Fibroblast of skin of right biceps (primary cell): ENCODE data around the gene PDIA3.
"Not testable (repeated sequence)": the region's sequence is repeated elsewhere in the genome, so short reads cannot be mapped to it uniquely, and the experiment has no call there.

Source experiments
- DNase-seq: peaks from one replicate; pipeline ENCODE4 v3.0.0-alpha.2; 2013

The PDIA3 gene

DNA sequence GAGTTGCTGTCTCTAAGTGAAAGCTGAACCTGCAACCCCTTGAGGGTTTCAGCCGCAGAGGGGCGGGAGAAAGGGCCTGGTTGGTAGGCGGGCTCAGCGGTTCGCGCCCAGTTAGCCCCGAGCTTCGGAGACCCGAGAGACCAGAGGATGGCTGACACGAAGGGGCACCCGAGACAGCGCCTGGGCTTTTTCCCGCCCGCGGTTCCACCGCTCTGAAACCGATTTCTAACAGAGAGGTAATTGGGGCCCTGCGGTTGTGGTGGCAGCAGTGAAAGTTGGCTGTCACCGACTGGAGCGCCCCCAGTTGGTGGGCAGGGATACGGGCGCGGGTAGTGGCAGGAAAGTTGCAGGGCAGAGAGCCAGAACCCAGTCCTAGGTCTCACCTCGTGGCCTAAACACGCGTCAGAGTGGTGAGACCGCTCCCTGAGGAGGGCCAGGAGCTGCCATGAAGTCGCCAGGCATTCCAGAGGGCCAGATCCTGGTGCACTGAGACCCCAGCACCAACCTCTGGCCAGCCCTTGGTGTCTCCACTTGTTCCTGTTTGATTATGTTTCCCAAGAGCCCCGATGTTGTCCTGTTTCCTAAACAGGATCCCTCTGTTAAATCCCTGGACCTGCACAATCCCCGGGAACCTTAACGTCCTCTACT is 31.2 kb downstream of the PDIA3 start:
- peak; percentile 67 for DNase-seq

DNA sequence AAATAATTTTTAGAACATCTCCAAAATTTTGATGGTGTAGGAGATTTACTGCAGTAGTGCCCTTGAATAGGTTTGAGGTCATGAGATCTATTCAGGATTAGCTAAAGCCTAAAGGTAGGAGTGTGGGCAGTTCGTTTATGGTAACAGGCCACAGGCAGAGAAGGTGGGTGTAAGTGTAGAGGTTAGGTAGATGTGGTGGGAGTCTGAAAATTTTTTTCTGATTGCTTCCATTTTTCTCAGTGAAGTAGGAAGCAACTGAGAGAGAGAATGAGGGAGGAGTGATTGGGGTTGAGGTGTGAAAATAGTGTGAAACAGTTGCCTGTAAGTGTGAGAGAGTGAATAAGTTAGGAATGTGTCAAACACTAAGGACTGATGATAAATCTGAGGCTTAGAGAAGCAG is 32.8 kb downstream of the PDIA3 start:
- no peak for DNase-seq

GRCh38 chr15:43789409-43789808 is 43.2 kb downstream of the PDIA3 start:
- DNase-seq = no peak

GRCh38 chr15:43791993-43792760 is 45.9 kb downstream of the PDIA3 start, which contains the start of gene SERF2:
Gene SERF2, plus strand, starts transcription at chr15:43792320. Its CDS starts 57 bp downstream, at chr15:43792377.
- DNase-seq = peak; percentile 100

DNA sequence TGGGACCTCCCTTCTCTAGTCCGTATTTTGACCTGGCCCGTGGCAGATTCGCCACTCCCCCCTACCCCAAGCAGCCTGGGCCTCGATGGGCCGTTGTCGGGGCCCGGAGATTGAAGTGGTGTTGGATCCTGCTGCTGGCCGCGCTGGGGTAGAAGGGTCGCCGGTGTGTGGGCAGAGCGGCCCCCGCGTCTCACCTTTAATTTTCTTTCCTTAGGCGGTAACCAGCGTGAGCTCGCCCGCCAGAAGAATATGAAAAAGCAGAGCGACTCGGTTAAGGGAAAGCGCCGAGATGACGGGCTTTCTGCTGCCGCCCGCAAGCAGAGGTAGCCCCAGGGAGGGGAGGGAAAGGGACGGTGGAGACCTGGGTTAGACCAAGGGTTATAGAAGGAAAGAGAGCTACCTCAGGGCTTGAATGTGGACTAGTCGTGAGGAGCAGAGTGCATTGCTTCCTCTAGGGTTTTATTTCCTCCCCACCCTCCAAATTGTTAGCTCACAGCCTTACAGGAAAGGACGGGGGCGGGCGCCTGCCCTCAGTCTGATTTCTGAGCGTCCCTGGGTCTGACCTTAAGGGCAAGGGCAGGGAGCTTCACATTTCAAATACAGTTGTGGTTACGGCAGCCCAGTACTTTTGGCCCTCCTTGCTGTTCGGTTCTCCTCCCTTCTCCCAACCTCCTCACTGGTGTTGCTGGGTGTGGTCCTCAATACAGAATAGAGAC is 46.7 kb downstream of the PDIA3 start:
- peak; percentile 52 for DNase-seq

- DNase-seq = no peak
Measured at GRCh38 chr15:43793647-43794046, 47.4 kb downstream of the PDIA3 start.

DNA sequence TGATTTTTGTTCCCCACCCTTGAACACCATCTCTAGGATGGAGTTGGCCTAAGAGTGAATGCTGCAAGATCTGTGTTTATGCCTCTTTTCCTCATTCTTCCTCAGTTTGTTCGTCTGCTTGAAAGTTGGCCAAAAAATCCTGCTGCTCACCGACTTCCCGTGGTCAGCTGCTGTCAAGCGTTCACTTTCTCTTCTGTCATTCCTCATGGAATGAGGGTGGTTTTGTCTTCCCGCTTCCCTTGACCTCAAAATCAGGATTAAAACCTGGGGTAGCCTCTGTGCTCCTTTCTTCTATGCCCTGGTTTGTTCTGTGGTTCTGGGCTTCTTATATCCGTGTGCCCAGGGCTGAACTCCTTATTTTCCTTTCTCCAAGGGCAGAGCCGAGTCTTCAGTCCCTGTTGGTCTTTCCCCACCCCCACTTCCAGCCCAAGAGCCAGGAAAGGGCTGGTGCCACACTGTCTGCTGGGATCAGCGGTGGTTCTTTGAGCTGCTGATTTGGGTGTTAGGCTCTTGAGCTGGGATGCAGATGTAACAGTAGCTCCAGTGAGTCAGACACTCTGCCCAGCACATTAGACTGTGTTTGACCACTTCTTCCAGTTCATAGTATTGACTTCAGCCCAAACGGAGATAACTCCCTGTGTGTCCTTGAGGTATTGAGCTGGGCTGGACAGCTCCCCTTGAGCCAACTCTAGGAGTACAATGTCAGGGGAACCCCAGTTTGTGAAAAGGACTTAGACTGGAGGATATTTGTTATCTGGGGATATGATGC is 48.2 kb downstream of the PDIA3 start:
- DNase-seq = peak; percentile 70

GRCh38 chr15:43795197-43795596 is 49.0 kb downstream of the PDIA3 start:
- no peak for DNase-seq

DNA sequence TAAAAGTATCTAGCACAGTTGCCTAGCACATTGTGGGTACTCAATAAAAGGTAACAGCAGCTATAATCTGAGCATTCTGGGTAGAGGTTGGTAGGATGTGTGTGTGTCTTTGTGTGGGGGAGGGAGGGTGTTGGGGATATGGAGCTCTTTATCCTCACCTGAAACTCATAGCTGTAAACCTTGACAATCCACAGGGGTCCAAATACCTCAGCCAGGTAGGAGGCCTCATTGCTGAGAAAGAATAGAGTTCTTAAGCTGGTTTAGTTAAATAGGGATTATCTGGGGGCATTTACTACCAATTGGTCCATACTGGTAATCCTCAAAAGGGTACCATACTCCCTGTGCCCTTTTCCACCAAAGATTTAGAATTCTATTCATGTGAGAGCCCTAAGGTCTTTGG is 49.8 kb downstream of the PDIA3 start:
- DNase-seq = no peak

DNA sequence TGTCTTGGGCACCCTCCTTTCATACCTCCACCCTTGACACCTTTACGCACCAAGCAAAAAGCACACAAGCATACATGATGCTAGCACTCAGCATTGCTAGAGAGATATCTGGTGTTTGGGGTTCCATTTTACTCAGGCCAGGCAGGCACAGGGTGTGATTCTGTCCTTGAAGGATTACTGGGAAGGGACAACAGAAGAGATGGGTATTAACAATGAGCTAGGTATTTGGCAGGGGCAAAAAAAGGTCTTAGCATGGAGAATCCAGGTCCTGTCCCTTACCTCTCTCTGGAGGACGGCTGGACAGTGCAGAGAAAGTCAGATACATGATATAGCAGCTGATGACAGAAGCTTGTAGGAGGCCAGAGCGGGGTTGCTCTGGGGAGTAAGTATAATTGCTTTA is 50.3 kb downstream of the PDIA3 start:
- DNase-seq = no peak

DNA sequence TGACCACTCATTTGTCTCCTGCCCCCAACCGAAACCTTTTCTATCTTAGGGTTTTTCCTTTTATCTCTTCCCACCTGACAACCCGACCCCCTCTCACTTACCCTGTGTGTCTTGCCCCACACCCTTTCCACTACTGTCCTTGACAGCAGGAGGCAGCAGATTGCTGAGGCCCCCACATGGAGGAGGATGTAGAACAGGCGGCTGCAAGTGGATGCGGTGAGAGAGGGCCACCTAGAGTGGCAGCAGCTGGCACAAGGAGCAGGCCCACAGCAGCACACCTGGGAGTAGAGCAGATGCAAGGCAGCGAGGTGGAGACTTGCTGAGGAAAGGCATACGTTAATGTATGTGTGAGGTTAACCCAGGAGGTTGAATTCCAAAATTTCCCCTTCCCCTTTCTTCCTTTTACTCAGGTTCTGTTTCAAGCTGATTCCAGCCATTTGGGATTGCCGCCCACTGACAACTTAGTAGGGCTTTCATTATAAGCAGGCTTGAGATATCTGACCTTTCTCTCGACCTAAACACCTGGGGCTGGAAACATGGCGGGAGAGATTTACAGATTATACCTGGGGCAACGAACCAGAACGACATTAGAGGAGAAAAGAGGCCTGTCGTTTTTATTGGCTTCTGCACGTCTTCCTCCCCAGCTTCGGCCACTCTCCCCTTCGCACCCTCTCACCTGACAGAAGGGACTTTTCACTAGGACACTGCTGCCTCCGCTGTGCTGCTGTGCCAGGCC is 53.1 kb downstream of the PDIA3 start:
- no peak for DNase-seq

GRCh38 chr15:43799945-43800285 is 53.7 kb downstream of the PDIA3 start, which contains the start of gene SERINC4:
Gene SERINC4, minus strand, starts transcription at chr15:43800220. Its CDS starts 234 bp downstream, at chr15:43799986.
- DNase-seq = no peak

DNA sequence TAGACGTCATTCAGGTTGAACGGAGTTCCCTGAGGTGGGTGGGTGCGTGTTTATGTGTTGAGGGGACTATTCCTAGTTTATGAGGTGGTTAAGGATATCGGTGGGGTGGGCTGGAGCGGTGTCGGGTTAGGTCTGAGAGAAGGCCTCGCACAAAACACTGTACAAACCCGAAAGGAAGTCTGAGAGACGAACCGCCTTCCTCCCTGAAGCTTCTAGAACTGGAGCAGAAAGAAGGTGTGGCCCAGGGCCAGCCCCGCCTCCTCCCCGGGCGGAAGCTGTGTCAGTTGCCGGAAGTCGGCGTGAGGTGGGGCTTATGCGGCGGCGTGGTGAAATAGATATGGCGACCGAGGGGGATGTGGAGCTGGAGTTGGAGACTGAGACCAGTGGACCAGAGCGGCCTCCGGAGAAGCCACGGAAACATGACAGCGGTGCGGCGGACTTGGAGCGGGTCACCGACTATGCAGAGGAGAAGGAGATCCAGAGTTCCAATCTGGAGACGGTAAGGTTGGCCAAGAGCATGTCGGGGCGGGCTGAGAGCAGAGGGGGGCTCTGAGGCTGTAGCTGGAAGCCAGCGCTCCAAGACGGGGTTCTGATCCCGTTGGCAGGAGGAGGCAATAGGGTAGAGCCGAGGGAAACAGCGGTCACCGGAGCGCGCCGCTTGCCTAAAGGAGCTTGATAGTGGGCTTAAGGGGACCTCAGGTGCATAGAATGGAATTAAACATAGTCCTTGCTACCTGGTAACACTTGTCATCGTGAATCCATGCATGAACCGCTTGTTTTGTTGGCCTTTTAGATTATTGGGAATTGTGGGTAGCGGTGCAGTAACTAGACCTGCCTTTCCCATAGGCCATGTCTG is 54.3 kb downstream of the PDIA3 start, which contains the start of gene HYPK:
TSS of gene HYPK (plus strand) at position 314 of the 856 bp plus-strand sequence. CDS start at position 338, 24 bp downstream.
- peak; percentile 84 for DNase-seq

GRCh38 chr15:43802676-43803075 is 56.4 kb downstream of the PDIA3 start:
- DNase-seq = not testable (repeated sequence)

GRCh38 chr15:43808435-43808950 is 62.3 kb downstream of the PDIA3 start:
- DNase-seq = no peak

GRCh38 chr15:43808960-43809678 is 62.9 kb downstream of the PDIA3 start:
- no peak for DNase-seq

GRCh38 chr15:43815064-43815463 is 68.8 kb downstream of the PDIA3 start:
- DNase-seq = not testable (repeated sequence)

DNA sequence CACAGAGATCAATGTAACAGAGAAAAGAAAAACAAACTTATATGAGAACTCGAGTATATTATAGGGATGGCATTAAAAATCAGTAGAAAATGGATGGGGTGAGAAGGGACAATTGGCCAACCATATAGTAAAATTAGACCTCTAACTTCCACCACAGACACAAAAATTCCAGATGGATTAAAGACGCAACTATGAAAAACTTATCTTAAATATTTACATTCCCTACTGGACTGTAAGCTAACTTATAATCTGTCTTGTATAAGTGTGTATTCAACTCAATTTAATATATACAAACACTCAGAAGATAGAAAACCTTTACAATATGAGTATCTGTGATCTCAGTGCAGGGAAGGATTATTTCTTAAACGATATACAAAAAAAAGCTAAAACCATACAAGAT is 75.3 kb downstream of the PDIA3 start:
- DNase-seq = no peak
